ENCODE measurements around the gene GRIA4.

GRCh38 chr11:105689631-105690030 is 79.8 kb downstream of the GRIA4 start:
- TF ChIP-seq CTCF (IDR thresholded peaks at IDR 0.05; ENCODE audit: insufficient read depth, low read depth, low read length): no peak
- no peak for TF ChIP-seq EZH2 (IDR thresholded peaks at IDR 0.05; ENCODE audit: insufficient read depth, low read length)
